Measurements from ENCODE around the gene CDK4.

The CDK4 gene

DNA sequence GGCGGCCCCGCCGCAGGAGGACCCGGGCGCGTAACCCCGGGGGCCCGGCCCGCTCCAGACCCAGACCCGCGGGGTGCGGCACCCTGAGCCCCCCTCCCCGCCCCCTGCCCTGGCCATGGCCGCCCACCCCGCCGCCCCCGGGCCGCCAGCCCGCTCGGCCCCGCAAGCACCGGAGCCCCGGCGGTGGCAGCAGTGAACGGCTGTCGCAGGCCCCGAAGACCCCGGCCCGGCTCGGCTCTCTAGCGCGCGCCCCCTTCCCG is 3.0 kb upstream of the CDK4 start:
- no peak for DNase-seq

DNA sequence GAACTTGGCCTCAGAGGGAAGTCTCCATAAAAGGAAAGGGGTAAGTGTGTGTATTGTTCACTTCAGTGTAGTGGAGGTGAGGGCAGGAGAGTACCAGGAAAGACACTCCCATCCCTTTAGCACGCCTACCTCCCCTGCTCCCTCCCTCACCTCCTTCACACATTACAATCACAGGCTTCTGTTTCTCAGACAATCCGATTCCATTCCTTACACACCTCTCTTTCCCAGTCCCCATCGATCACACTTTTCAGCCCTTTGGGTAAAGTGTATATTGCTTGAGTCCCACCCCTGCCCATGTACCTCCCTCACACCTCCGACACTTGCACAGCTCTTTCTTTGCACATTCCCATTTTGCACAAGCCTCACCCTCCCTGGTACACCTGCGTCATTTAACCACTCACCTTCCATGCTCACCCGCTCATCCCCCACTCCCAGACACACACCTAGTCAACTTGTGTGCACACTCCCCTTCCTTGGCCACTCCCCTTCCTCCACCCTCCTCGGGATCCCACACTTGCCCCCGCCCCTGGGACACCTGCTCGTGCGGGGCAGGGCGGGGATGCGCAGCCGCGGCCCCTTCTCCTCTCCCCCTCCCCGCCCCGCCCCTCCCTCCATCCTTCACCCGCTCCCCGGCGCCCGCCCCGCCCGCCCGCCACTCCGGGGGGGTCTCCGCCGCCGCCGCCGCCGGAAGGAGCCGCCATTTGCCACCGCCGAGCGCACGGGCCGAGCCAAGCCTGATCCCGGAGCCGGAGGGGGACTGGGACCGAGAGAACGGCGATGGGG is 2.5 kb upstream of the CDK4 start, which contains the start of gene MARCHF9:
TSS of gene MARCHF9 (plus strand) at position 693 of the 783 bp plus-strand sequence. CDS start 426 bp downstream, outside the sequence.
- DNase-seq, result no peak

DNA sequence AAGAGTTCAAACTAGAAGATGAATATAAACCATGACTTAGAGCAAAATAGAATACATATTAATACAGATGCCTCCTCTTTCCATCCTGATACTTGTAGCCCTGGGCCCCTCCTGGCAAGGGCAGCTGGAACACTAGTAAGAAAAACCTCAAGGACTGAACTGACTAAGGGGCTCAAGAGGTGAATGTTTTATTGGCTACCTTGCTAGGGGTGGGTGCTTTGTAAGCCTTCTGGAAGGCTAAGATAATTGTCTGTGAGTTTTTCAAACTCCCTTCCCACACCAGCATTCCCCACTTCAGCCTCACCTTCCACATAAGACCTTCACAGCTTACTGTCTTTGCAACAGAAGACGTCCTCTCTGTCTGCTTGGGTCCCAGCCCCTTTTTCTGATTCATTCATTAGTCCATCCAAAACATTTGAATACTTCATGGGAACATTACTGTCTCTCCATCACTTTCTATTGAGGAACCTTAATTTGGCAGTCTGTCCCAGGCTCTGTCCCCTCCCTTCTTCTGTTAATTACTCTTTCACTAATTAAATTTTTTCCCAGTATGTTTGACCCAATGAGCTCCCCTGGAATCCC is 1.7 kb upstream of the CDK4 start:
- DNase-seq, result no peak

DNA sequence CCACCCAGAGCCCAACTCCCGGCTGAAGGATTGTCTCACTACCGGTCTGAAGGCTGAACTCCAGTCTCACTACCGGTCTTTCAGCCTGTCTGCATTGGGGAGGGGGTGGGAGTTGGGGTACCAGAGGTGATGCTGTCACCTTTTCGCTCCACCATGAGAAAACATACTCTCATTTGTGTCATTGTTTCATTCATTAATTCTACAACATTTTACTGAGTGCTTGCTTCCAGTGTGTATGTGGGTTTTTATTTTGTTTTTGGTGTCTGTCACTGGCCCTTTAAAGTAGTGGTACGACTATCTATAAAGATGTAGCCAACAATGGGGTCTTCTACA is 524 bp upstream of the CDK4 start:
- no peak for DNase-seq

- DNase-seq, result no peak
Measured at GRCh38 chr12:57751432-57751787, 700 bp downstream of the CDK4 start.

DNA sequence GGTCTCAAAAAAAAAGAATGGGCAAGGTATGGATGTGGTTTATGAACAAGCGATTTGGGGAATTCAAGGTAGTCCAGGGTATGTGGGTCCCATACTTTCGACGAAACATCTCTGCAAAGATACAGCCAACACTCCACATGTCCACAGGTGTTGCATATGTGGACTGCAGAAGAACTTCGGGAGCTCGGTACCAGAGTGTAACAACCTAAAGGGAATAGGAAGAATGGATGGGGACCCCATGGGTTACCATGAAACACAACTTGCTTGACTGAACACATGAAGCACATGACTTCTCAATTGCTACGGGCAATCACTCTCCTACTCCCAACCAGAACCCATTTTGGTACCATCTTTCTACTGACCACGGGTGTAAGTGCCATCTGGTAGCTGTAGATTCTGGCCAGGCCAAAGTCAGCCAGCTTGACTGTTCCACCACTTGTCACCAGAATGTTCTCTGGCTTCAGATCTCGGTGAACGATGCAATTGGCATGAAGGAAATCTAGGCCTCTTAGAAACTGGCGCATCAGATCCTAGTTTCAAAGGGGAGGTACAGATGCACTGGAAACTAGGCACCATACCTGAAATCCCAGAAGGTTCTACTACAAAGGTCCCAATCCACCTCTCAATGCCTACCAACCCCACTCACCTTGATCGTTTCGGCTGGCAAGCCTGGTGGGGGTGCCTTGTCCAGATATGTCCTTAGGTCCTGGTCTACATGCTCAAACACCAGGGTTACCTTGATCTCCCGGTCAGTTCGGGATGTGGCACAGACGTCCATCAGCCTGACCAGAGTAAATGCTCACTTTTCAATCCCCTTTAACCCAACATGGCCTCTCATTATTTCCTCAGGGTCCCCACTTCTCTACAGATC is 1.3 kb downstream of the CDK4 start:
- no peak for DNase-seq

DNA sequence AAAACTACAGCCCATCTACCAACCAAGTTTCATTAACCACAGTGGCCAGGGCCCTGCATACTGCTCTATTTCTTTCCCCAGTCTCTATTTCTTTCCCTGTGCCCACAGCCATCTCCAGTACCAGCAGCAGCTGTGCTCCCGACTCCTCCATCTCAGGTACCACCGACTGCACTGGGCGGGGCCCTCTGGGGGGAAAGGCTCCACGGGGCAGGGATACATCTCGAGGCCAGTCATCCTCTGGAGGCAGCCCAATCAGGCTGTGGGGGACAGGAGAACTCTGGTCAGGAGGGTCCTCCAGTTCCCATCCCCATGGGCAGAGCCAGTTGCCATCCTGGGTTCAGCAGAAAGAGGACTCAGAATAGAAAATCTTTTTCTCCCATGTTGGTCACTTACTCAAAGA is 3.0 kb downstream of the CDK4 start:
- no peak for DNase-seq

DNA sequence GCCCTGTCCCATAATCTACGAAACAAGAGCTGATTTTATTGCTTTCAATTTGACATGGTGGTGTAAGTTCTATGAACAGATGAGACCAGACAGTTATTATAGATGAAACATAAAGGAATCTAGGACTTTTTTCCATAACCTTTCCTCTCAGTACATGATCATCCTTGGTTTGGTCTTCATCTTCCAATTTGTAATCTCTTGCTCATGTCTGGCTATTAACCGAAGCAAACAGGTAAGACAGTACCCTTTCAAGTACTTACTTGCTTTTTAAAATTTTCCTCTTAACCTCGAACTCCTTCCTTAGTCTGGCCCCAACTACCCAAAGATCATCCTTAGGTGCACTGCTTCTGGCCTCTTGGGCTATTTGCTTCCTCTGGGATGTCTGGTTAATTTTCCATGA is 6.1 kb downstream of the CDK4 start:
- no peak for DNase-seq

DNA sequence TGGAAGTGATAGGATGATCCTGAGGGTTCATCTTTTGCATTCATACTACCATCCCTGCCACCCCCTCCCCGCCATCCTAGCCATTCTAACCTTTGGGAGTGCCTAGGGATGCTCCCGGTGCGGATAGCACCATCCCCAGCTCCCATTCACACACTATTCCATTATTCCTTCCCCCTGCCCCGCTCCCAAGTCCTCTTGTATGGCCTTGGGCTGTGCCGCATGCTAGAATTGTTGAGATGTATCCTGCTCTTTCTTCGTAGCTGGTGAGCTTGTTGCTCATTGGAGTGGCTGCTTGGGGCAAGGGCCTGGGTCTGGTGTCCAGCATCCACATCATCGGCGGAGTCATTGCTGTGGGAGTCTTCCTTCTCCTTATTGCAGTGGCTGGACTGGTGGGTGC is 6.6 kb downstream of the CDK4 start:
- no peak for DNase-seq

DNA sequence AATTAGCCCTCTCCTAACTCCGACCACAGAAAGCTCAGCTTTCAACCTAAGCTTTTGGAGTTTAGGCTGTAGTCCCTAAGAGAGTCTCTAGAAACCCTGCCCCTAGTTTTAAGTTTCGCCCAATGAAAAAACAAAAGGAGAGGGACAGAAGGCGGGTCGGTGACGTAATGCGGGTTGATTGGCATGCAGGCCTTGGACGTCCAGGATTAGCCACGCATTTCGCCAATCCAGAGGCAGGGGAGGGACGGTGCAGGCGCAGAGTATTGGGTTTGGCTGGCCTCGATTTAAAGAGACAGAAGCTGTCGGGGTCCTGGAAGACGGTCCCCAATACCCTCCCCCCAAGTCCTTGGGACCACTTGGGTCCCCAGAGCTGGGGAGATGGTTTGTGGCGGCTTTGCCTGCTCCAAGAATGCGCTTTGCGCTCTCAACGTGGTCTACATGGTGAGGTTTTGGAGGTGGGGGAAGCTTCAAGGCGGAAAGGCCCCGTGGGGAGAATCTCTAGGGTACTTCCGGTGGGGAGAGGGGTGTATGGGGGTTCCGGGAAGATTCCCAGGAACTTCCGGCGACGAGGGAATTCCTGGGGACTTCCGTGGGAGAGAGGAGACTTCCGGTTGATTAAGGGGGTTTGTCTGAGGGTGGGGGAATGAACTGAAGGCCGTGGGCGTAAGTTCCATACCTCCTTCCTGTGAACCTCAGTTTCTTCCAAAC is 7.2 kb downstream of the CDK4 start, which contains the start of gene TSPAN31:
TSS of gene TSPAN31 (plus strand) at position 263 of the 708 bp plus-strand sequence. CDS start at position 379, 116 bp downstream.
- peak; percentile 98 for DNase-seq

GRCh38 chr12:57744194-57744776 is 7.8 kb downstream of the CDK4 start:
- DNase-seq, result peak; percentile 91

GRCh38 chr12:57743769-57744168 is 8.3 kb downstream of the CDK4 start:
- DNase-seq, result no peak

DNA sequence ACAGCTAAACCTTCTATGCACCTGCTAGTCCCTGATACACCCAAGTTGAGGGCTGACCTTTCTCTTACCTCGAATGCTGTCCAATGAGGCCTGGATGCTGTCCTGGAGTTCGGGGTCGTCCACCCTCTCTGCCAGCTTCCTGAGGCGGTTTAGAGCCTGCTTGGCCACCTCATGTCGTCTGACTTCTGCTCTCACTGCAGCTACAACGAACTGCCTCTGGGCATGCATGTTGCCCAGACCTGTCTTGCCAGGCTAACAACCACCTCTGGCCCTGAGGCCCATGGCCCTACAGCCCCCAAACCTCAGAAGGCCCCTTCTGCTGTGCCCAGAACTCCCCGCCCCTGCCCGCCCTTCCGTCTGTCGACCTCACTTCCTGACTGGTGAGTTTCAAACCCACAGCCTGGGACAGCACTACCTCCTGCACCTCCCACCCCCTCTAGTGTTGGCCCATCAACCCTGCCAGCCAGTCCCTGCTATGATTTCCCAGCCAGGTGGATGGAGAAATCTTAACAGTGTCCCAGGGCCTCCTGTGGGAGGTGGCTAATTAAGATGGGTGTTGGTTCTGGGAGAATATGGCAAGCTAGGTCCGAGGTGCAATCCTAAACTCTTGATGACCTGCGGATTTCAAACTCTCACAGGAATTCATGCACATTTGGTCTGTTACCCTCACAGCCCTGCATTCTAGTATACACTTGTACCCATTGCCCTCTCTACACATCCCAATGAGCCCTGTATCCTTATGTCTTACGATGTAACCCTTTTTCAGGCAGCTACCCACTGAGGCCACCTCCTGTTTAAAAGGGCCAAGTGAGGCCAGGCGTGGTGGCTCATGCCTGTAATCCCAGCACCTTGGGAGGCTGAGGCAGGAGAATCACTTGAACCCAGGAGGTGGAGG is 10.0 kb downstream of the CDK4 start:
- DNase-seq, result peak; percentile 51

DNA sequence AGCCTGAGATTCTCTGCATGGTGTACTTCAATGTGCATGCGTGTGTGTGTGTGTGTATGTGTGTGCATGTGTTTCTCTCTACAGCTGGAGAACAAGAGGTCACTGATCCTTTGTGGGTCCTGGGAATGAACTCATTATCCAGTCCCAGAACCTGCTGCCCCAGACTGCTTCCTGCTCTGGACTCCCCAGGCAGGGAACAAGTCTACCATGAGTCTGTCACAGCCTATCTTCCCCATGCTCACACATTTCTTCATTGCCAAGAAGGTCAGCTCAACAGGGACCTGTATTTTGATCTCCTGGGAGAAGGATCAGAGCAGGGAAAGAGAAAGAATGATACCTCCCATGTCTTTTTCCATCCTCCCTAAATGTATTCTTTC is 10.7 kb downstream of the CDK4 start:
- DNase-seq, result no peak

- no peak for DNase-seq
Measured at GRCh38 chr12:57740656-57741412, 11.3 kb downstream of the CDK4 start.

- DNase-seq, result no peak
Measured at GRCh38 chr12:57739914-57740538, 12.1 kb downstream of the CDK4 start.

DNA sequence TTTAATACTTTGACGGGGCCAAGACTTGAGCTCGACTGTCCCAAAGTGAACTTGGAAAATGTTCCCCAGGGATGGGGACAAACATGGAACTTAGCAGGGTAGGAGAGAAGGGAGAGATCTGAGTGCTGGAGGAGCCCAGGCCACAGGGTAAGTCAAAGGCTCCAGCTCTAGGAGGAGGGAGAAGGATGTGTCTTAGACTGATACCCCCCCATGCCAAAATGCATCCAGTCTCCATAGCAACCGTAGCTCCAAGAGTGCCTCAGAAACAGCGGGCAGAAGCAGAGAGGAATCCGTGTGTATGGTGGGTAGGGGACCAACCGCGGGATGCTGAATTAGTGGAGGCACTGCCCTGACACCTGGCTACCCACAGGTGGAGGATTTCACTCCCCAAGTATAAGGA is 12.7 kb downstream of the CDK4 start:
- no peak for DNase-seq

GRCh38 chr12:57738661-57739237 is 13.4 kb downstream of the CDK4 start, which contains the start of gene AGAP2:
Gene AGAP2 (minus strand): TSS chr12:57738742. CDS start chr12:57738246, 496 bp downstream.
- no peak for DNase-seq

DNA sequence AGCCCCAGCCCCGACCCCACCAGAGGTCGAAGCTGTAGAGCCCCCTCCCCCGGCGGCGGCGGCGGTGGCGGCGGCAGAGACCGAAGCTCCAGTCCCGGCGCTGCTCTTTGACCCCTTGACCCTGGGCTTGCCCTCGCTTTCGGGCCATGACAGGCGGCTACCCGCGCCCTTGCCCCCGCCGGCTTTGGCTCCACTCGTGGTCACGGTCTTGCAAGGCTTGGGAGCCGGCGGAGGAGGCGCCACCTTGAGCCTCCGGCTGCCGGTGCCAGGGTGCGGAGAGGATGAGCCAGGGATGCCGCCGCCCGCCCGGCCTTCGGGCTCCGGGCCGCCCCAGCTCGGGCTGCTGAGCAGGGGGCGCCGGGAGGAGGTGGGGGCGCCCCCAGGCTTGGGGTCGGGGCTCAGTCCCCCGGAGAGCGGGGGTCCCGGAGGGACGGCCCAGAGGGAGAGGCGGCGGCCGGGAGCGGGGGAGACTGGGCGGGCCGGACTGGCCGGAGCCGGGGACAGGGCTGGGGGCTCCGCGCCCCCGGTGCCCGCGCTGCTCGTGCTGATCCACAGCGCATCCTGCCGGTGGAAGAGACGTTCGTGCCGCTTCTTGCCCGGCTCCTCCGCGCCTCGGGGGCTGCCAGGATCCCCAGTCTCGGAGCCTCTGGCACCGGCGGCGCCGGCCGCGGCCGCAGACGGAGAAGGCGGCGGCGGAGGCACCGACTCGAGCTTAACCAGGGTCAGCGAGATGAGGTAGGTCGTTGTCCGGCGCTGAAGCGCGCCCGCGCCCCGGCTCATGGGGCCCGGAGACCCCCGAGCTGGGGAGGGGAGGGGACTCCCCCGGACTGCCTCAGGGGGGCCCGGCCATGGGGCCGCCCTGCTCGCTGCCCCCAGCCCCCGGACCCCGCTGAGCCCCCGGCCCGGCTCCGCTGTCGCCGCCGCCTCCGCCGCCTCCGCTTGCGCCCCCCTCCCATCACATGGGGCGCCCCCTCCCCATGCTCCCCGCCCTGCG is 14.3 kb downstream of the CDK4 start:
- DNase-seq, result no peak

Measured in suppressor macrophage treated with lipopolysaccharide for 4 hours (primary cell).